ENCODE results near the gene THOC1.
A peak's percentile ranks its signal among the peaks of the same experiment; 100 is the strongest.
"Not testable (repeated sequence)": the region's sequence is repeated elsewhere in the genome, so short reads cannot be mapped to it uniquely, and the experiment has no call there.

The THOC1 gene

GRCh38 chr18:267688-268552 is at the start of gene THOC1:
Gene THOC1, minus strand, starts transcription at chr18:268047. Its CDS starts 28 bp downstream, at chr18:268019.
- DNase-seq = peak; percentile 96

GRCh38 chr18:317618-318017 is 49.8 kb upstream of the THOC1 start:
- no peak for DNase-seq

GRCh38 chr18:316393-316792 is 48.5 kb upstream of the THOC1 start:
- DNase-seq = no peak

GRCh38 chr18:313931-314330 is 46.1 kb upstream of the THOC1 start:
- no peak for DNase-seq

GRCh38 chr18:312415-312814 is 44.6 kb upstream of the THOC1 start:
- no peak for DNase-seq

- no peak for DNase-seq
These were observed 42.2 kb upstream of the THOC1 start for GRCh38 chr18:310042-310441.

- not testable (repeated sequence) for DNase-seq
These were observed 40.2 kb upstream of the THOC1 start for GRCh38 chr18:308086-308485.

GRCh38 chr18:306608-307255 is 38.9 kb upstream of the THOC1 start:
- no peak for DNase-seq

GRCh38 chr18:305003-305501 is 37.2 kb upstream of the THOC1 start:
- no peak for DNase-seq

GRCh38 chr18:303607-304006 is 35.8 kb upstream of the THOC1 start:
- no peak for DNase-seq

- DNase-seq = no peak
These were observed 35.2 kb upstream of the THOC1 start for GRCh38 chr18:303011-303410.

- DNase-seq = no peak
These were observed 34.2 kb upstream of the THOC1 start for GRCh38 chr18:302097-302496.

GRCh38 chr18:297936-298335 is 30.1 kb upstream of the THOC1 start:
- no peak for DNase-seq

- DNase-seq = no peak
These were observed 28.1 kb upstream of the THOC1 start for GRCh38 chr18:295756-296490.

- DNase-seq = no peak
These were observed 26.7 kb upstream of the THOC1 start for GRCh38 chr18:294566-294965.

GRCh38 chr18:293536-293935 is 25.7 kb upstream of the THOC1 start:
- no peak for DNase-seq

GRCh38 chr18:292271-292670 is 24.4 kb upstream of the THOC1 start:
- DNase-seq = no peak

- DNase-seq = not testable (repeated sequence)
These were observed 22.1 kb upstream of the THOC1 start for GRCh38 chr18:289970-290369.

- no peak for DNase-seq
These were observed 21.2 kb upstream of the THOC1 start for GRCh38 chr18:289026-289425.

GRCh38 chr18:286515-287310 is 18.9 kb upstream of the THOC1 start:
- no peak for DNase-seq

- DNase-seq = no peak
These were observed 18.0 kb upstream of the THOC1 start for GRCh38 chr18:285817-286216.

GRCh38 chr18:275486-275885 is 7.6 kb upstream of the THOC1 start:
- no peak for DNase-seq

- DNase-seq = no peak
These were observed 6.5 kb upstream of the THOC1 start for GRCh38 chr18:274313-274712.

All from RPMI8226 (cell line).